Dedifferentiated amniotic fluid mesenchymal stem cell (primary cell): ENCODE data around the gene KCNQ2.

Experiments used
- DNase-seq: peaks from one replicate; pipeline ENCODE4 v3.0.0-alpha.2; 2016; ENCODE audit errors: extremely low spot score

KCNQ2 gene

DNA sequence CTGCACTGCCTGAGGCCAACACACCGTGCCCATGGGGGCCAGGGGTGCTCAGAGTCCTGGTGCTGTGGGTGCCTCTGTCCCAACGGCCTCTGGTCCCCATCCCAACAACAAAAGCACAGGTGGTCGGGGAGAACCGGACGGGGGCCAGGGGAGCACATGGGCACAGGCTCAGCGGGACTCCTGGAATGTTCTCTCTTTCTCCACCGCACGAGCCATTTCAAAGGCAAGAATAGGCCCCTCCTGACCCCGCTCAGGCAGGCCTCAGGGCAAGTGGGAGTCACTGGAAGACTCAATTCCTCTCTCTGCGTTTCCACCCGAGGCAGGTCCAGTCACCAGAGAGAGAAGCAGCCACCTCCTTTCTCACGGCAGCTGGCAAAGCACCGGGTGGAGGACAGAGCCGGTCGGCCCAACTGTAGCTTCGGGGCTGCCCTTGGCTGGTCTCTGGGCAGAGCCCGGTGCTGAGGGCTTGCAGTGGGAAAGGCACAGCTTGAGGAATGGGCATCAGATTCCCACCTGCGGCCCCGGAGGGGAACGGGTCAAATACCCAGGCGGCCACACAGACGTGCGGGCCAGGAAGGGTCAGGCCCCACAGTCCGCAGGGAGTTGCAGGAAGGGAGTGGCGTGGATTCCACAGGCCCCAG lies 55.2 kb downstream of the KCNQ2 start:
- no peak for DNase-seq

DNA sequence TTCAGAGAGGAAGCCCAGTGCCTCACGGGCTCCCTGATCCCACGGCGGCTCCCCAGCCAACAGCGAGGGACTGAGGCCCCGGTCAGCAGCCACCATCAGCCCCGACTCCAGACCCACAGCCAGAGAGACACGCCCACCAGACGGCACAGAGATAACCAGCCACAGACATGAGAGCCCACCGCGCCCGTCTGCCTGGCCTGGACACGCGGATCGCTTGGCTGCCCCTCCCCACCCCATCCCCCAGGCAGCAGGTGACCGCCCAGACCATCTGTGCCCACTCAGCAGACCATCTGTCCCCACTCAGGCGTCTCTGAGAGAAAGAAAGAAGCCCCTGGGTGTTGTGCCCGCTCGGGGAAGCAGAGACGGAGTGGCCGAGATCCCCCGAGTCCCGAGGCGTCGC lies 55.8 kb downstream of the KCNQ2 start:
- no peak for DNase-seq

DNA sequence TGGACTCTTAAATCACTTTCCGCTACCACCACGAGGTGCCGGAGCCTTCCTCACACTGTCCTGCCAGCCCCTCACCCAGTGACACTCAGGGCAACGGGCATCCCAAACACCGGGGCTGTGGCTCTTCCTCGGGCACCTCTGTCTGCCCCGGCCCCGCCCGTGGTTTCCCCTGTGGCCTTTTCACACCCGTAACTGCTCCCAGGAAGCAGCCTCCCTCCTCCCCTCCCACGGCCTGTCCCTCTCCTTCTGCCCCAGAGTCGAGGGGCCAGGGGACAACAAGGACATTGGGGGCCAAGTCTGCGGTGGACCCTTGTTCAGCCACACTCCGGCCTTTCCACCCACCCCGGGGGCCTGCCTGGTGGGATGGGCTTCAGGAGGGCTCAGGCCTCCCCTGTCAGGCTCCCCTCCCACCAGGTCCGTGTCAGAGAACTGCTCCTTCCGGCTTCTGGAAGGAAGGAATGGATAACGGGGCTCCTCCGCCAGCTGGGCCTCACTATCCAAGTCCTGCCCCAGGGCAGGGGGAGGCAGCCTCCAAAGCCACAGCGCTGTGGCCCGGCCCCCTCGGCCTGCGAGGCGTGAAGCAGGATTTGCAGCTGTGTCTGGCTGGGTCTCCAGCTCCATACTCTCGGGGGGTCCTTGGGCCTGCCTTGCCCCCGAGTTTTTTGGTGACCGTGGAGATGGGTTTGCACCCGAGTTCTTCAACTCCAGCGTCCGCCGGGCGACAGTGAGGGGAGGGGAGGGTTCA lies 56.6 kb downstream of the KCNQ2 start:
- DNase-seq: no peak

DNA sequence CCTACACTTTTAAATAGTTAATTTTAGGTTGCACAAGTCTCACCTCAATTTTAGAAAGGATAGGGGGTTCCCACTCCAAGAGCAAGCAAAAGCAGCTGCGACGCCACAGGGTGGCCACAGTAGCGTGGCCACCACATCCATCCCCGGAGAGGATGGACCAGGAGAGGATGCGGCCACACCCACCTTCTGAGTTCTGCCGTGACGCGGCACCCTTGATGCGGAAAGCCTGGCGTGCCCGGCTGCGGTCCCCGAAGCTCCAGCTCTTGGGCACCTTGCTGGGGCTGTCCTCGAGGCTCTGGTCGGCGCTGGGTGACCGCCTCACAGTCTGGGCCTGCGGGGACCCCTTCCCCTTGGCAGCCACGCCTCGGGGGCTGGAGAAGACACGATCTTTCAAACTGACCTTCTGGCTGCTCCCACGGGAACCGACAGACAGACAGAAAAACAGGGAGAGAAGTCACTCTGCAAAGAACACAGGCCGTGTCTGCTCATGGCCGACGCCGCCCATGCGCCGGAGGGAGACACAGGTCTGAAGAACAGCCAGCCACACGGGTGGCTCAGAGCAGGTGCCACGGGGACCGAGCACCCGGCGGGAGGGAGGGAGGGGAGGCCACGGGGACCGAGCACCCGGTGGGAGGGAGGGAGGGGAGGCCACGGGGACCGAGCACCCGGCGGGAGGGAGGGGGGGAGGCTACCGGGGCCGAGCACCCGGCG lies 57.6 kb downstream of the KCNQ2 start:
- DNase-seq: no peak

DNA sequence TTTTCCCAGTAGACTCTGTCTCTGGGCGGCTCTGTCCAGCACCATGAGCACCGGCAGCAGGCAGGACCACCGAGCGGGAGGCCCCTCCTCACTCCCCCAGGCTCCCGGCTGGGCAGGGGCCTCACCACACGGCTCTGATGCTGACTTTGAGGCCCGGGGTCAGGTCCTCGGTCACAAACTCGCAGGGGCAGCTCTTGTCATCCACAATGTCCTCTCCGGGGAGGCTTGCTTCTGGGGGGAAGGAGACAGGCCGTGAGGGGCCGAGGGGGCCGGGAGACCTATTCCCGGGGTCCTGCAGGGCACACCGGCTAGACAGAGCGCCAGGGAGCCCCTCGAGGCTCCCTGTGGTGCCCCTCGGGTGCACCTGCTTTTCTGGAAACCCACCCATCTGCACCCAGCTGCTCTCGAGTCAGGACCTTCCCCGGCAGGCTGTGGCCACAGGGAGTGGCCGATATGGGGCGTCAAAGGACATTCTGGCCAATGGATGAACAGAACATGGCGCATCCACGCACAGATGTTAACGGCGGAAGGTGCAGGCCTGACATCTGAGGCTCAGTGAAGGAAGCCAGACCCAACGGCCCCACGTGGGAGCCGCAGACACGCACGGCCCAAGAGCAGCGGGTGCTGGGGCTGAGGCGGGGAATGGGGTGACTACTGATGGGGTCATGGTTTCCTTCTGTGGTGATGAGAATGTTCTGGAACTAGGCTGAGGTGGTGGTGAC lies 58.3 kb downstream of the KCNQ2 start:
- DNase-seq: no peak

DNA sequence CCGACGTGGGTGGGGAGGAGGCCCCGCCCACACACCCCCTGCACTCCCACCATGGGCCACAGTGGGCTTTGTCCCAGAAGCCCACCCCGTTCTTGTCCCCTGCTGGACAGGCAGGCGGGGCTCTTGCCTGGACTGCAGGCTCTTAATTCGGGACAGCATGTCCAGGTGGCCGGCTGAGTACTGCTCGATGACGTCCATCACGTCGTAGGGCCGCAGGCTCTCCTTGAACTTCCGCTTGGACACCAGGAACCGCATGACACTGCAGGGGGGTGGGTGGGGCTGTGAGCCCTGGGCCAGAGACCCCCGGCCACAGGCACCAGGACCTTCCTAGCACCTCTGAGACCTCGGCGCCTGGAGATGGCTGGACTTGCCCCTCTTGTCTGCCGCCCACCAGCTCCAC lies 59.1 kb downstream of the KCNQ2 start:
- DNase-seq: no peak

DNA sequence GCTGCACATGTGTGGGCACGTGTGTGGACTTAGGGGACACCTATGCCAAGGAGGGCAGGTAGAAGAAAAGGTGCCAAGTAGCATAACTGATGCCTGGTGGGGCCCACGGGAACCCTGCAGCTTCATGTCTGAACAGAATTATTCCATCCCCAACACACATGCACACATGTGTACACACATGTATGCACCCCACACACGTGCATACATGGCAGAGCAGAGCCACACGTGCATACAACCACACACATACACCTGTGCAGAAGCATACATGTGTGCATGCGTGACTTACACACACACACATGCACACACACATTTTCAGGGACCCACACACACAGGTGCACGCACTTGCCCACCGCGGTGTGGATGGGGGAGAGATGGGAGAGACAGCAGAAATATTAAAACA lies 59.6 kb downstream of the KCNQ2 start:
- no peak for DNase-seq

DNA sequence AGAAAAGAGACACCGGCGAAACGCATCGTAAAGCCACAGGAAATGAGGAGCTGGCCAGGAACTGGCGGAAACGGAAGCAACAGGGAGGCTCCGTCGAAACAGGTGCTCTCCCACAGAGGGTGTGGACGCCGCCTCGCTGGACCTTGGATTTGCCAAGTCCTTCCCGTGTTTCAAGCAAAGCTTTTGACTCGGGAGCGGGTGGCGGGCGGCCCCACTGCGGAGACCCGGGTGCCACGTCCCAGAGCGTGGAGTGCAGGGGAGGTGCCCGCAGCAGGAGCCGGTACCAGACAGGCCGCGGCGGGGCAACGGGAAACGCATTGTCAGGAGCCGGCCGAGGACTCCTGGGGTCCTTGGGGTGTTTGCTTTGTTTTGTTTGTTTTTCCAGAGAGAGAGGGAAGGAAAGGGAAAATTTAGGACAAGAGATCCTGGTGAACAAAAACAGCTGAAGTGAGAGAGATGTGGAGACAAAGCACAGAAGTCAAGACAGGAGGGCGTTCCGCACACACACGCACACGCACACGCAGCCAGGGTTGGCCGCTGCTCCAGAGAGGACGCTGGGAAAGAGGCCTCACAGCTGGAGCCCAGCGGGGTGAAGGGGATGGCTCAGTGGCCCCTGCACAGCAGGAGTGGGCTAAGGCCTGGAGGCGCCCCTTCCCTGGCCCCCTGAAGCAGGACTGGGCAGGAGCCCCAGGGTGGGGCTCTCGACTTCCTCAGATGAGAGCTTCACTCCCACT lies 60.4 kb downstream of the KCNQ2 start:
- no peak for DNase-seq

DNA sequence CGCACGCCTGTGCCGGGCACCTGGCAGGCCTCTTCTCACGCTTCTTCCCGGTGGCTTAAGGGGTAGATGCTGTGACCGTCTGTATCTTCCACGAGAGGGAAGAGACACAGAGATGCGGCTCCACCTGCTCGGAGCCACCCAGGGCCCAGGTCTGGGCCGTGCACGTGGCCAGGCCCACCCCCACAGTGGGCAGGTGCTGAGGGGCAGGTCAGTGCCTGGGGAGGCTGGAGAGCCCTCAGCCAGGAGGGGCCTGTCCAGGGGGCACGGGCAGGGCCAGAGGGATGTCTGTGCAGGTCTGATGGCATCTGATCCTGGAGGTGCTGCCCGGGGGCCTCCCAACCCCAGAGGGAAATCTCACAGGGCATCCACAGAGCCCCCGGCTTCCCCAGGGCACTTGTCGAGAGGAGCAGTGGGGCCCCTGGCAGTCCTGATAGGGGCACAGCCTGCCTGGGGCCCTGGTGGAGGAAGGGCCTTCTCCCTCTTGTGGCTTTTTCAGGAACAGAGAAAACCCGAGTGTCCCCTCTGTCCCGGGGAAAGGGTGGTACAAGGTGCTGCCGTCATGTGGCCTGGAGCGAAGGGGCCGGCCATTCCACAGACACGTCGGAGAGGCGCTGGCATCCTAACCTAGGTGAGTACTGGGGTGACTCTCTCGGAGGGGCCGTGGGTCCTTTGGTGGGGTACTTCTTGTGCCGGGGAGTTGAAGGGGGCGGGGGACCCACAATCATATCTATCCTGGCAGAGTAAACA lies 61.1 kb downstream of the KCNQ2 start:
- no peak for DNase-seq

DNA sequence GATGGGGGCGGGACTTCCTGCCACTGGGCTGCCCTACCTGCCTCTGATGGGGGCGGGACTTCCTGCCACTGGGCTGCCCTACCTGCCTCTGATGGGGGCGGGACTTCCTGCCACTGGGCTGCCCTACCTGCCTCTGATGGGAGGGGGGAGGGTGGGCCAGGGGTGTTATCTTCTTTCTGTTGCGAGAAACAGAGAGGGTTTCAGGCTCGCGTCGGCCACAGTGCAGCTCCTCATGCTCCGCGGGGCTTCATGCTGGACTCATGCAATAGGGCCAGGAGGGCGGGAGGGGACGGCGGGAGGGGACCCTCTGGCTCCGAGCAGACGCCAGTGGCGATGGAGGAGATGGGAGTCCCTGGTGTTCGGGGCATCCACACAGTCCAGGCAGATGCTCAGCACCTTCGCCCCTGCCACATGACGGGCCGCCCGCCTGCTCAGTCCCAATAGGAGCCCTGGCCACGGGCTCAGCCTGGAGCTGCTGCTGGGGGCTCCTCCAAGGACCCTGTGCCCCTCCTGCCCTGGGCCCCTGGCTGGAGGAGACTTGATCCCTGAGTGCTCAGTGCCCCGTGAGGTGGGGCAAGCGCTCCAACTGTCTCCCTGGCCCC lies 62.5 kb downstream of the KCNQ2 start:
- no peak for DNase-seq

DNA sequence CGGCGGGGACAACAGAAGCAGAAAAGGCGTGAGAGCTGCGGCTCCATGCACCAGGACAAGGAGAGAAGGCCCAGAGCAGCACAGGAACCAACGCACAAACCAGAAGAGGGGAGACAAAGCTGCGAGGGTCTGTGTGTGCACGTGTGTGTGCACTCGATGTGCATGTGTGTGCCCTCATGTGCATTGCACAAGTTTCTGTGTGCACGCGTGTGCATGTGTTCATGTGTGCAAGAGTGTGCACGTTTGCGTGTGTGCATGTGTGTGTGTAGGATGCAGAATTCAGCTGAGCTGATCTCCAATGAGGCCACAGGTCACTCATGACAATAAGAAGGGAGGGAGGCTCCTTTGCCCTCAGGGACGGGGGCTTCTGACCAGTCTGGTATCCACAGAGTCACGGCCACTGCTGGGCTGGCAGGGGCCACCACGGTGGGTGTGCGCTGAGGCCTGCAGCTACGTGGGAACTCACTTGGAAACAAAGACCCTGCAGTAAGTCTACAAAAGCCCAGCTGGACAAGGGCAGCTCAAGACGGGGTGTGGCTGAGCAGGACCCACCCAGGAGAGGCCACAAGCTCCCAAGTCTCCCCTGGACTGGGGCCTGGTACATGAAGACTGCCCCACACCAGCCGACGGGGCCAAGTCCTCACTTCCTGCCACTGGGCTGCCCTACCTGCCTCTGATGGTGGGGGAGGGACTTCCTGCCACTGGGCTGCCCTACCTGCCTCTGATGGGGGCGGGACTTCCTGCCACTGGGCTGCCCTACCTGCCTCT lies 63.2 kb downstream of the KCNQ2 start:
- no peak for DNase-seq

DNA sequence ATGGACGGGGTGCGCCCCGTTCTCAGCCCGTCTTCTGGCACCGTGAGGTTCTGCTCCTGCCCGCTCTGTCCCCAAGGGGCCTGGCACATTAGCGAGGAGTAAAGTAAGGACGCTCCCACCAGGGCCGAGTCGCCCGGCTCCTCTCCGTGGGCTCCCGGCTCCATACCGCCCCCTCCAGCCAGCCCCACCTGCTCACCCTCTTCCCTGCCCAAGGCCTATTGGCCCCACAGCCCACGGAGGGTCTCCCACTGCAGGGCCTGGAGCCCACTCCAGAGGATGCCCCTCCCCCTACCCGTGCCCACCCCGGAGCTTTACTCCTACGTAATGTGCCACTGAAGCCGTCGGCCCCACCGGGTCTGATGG lies 63.8 kb downstream of the KCNQ2 start:
- DNase-seq: no peak

DNA sequence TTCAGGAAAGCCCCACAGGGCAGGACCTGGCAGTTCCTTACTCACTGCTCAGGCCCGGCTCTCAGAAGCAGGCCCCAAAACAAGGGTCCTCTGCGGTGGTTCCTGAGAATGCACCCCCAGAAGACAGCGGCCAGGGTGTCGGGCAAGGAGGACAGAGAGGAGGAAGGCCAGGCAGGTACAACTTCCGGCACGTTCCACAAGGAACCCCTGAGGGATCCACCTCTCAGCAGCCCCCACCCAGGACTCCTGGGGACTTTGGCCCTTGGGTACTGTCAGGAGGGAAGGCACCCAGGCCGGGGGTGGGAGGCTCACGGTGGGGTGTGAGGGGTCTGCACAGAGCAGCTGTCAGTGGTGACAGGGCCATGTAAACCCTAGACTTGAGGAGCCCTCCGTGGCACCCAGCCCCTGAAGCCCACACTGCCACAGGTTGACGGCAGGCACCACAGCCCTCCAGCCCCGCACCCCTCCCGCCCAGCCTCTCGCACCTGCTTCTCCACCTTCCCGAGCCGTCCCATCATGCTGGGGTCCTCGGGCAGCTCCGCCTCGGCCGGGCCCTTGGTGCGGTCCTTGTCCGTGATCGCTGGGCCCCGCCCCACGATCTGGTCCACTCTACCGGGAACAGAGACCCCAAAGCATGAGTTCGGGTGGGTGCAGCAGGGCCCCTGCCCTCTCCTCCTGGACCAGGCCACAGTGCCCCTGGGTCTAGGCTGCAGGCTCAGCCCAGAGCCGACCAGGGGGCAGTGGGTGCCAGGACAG lies 64.3 kb downstream of the KCNQ2 start:
- no peak for DNase-seq

DNA sequence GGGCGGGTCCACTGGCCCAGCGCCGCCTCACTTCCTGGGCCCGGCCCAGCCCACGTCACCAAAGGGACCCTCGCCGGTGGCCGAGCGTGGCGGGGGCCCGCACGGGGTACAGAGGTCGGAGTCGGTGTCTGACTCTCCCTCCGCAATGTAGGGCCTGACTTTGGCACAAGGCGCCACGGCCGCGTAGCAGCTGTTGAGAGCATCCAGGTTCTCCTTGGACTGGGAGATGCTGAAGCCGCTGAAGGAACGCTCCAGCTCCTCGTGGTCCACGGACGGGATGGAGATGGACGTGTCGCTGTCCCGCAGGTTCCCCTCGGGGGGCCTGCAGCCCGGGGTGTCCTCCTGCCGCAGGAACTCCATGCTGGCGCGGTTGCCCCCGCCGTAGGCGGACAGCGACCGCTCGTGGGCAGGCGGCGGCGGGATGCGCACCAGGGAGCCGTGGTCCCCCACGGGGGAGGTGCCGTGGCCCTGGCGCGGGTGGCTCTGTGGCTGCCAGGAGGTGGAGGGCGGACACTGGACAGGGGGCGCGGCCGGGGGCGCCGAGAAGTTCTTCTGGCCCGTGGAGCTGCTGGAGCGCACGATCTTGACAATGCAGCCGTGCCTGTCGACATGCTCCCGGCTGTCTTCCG lies 65.7 kb downstream of the KCNQ2 start:
- no peak for DNase-seq

DNA sequence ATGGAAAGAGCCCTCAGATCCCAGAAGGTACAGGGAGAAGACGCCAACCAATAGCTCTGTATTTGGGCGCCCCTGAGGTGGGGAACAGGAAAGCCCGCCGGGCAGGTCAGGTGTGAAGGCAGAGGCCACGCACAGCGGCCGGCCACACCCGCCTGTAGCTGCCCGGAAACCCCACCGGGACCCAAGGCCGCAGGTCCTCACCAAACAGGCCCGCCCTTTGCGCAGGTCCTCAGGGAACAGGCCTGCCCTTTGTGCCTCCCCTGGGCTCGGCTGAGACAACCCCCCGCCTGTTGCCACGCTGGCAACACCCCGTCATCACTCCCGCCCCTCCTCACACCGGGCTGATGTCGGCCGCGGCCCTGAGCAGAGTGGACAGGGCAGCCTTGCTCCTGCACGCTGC lies 66.4 kb downstream of the KCNQ2 start:
- no peak for DNase-seq

DNA sequence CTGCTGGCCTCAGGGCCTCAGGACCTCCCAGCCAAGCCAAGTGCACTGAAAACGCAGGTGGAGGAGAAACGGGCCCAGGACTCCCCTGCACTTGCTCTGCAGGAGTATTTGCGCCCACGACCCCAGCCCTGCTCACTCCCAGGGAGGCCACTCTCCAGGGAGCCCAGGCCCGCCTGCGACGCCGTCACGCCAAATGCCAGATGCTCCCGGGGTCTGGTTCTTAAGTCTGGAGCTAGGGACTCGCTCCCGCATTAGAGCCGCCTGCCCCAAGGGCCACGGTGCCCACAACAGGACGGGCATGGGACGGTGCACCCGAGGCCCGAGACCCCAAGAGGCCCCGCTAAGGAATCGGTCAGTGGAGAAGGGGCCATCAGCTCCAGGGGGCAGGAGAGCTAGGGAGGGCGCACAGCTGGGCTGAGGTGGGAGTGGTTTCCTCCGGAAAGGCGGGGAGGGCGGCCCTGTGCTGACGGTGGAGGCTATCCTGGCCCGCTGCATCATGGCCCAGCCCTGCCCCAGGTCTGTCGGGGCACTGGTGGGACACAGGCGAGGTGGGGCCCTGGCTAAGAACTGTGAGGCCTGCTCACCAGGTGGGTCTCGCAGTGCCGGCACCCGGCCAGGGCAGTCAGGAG lies 67.2 kb downstream of the KCNQ2 start:
- no peak for DNase-seq

DNA sequence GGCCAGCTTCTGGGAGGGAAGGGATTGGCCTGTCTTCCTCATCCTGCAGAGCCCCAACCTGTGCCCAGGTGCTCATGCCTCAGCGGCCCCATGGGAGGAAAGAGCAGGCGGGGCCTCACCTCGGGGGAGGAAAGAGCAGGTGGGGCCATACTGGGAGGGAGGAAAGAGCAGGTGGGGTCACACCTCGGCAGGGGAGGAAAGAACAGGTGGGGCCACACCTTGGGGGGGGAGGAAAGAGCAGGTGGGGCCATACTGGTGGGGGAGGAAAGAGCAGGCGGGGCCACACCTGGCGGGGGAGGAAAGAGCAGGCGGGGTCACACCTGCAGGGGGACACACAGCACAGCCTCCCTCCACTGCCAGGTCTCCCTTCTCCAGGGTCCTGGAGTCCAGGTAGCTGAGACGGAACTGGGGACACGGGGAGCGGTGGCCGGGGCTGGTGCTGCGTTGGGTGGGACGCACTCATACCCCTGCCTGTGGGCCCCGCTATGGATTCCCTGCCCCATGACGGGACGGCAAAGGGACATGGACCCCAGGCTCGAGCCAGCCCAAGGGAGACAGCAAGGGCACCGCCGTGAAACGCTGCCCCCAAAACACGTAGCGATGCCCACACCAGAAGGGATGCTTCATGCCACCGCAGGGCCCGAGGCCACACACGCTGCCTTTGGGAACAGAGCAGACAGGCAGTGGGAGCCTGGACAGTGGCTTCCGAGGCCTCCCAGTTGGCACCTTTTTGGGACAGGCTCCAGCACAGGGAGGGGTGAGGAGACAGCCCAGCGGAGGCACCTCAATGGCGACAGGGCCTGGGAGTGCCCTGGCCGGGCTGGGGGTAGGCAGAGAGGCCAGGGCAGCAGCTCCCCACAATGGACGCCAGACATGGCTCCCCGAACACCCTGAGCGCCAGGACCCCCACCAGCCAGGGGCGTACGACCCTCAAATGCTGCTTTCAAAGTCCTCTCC lies 68.0 kb downstream of the KCNQ2 start:
- DNase-seq: no peak
